ENCODE measurements around the gene ENPP7.

Gene ENPP7

GRCh38 chr17:79702550-79703236, 28.1 kb upstream of the ENPP7 start:
- no peak for DNase-seq (ENCODE audit: low read depth, low spot score)

DNA sequence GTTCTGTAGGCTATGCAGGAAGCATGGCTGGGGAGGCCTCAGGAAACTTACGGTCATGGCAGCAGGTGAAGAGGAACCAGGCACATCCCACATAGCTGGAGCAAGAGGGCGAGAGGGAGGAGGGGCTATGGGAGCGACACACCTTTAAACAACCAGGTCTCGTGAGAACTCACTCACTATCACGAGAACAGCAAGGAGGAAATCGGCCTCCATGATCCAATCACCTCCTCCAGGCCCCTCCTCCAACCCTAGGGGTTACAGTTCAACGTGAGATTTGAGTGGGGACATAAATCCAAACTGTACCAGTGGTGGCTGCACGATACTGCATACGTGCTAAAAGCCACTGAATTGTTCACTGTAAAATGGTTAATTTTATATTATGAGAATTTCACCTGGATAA, 26.1 kb upstream of the ENPP7 start:
- DNase-seq (ENCODE audit: low read depth, low spot score): no peak

GRCh38 chr17:79705674-79706073, 25.1 kb upstream of the ENPP7 start:
- no peak for DNase-seq (ENCODE audit: low read depth, low spot score)

DNA sequence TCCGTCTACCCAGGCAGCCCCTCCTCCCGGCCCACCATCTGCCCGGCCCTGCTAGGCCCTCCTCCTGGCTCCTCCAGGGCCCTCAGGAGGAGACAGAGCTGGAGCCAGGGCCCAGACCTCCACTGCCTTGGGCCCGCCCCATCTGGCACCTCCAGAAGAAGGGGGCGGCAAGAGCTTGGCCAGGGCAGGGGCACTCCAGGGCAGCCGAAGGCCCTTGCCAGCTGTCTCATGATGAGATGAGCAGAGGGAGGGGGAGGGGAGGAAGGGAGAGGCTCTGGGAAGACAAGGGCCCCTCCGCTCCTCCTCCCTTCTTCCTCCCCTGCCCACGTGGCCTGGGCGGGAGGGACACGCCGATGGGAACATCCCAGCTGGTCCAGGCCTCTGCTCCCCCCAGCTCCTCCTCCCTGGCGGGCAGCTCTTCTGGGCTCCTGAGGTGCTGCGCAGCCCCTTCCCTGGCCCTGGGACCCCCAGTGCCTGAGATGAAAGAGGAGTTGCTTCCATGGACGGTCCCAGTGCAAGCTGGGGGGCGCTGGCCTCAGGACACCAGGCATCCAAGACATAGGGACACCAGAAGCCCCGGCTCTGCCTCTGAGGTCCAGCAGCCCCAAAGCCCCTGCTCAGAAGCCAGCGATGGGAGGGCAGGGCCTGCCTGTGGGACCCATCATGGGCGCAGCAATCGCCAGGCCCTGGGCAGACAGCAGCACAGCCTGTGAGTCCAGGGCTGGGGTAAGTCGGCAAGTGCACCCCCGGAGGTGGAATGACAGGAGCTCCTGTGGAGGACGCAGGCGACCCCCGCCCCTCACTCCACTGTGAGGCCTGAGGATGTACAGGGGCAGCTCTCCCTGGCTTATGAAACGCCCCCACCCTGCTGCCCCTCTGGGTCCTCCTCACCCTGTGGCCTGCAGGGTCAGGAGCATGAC, 23.6 kb upstream of the ENPP7 start:
- DNase-seq (ENCODE audit: low read depth, low spot score): no peak

GRCh38 chr17:79707931-79708891, 22.5 kb upstream of the ENPP7 start:
- DNase-seq (ENCODE audit: low read depth, low spot score): peak; percentile 64

DNA sequence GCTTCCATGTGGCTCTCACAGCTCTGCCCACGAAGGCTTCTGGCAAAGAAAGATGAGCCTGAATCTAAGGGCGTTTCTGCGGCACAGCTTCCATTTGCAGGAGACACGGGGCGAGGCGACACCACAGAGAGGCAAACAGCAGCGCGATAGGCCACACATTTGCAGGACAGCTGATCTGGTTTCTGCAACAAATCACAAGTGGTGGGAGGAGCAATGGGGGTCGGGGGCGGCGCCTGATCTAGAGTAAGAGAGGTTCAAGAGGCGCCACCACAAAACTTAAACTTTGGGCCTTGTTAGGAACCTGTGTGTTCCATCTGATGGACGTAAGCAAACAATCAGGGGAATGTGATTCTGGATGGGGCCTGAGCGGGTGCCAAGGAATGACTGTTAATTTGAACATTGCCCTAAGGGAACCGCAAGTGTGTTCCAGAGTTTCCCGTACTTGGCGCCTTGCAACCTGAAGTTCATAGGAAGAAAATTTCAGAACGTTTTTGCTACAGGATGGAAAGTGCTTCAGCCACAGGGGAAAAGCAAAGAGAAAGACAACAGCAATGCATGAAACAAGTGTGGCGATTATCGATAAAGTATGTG, 18.9 kb upstream of the ENPP7 start:
- no peak for DNase-seq (ENCODE audit: low read depth, low spot score)

DNA sequence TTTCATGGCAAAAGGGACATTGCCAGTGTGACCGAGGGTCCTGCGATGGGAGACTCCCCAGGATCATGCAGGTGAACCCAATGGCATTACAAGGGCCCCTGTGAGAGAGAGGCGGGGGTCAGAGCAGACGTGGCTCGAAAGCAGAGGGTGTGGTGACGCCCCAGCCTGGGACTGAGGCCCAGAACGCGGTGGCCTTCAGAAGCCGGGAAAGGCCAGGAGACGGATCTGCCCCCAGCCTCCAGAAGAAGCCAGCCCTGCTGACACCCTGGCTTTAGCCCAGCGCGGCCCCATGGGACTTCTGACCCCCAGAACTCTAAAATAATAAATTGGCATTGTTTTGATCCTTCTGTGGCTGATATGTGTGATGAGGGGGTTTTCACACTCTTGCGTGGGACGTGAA, 17.4 kb upstream of the ENPP7 start:
- DNase-seq (ENCODE audit: low read depth, low spot score): no peak

GRCh38 chr17:79714176-79715097, 16.3 kb upstream of the ENPP7 start:
- DNase-seq (ENCODE audit: low read depth, low spot score): no peak

DNA sequence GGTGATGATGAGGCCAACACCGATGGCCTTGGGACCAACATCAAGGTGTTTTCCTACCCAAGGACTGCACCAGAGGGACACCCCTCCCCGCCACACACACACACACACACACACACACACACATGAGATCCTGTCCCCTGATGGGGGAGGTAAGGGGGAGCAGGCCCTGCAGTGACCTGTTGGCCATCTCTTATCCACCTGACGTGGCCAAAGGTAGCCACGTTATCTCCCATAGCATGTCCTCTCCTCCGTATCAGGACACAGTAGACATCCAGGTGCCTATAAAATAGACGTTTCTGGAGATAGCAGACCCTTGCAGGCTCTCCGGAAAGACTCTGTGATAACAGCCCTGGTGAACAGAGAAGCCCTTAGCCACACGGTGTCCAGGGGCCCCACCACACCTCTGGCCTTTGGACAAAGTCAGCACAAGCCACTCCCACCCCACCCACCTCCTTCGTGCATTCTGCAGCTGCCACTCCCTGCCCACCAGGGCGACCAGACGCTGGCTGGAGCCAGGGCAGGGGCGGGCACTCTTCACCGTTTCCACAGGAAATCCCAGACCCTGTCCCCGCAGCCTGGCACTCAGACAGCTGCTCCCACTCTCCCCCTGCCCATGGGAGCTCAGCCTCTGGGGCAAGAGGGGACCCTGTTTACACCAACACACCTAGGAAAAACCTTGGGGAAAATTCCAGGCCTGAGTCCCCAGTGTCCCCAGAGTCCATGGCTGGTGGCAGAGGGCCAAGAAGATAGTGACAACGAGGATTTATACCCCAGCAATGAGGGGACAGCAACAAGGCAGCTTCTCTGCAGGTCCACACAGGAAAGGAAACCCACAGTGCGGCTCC, 15.4 kb upstream of the ENPP7 start:
- no peak for DNase-seq (ENCODE audit: low read depth, low spot score)

DNA sequence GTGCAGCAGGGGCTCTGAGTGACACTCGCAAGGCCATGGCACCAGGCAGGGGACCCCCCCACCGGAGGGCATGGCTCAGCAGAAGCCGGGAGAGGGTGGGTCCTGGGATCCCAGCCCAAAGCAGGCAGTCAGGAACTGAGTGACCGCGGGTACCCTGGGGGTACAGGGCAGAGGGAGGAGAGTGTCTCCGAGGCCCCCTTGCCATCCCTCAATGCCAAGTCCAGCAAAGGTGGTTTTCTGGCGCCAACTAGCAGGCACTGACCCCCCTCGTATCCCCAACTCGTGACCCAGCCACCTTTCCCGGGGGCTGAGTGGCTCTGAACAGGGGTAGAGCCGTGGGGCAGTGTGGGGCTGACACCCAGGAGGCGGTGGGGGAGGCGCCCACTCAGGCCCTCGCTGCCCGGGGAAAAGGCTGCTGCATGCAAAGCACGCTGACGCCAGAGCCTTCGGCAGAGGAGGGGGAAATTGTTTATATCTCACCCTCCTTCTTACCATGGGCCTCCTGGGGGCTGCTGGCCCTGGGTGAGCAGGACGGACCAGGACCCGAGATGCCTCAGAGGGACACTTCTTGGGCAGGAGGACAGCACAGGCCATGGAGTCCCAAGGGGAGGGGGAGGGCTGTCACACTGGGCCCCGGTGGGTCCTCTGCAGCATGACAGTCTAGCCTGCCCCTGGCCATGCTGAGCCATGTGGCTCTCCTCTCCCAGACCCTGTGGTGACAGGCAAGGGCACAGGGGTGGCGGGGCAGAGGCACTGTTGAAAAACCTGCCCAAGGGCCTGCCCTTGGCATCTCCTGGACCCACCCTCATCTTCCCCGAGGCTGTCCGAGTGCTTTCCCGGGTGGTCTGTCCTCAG, 14.6 kb upstream of the ENPP7 start:
- no peak for DNase-seq (ENCODE audit: low read depth, low spot score)

DNA sequence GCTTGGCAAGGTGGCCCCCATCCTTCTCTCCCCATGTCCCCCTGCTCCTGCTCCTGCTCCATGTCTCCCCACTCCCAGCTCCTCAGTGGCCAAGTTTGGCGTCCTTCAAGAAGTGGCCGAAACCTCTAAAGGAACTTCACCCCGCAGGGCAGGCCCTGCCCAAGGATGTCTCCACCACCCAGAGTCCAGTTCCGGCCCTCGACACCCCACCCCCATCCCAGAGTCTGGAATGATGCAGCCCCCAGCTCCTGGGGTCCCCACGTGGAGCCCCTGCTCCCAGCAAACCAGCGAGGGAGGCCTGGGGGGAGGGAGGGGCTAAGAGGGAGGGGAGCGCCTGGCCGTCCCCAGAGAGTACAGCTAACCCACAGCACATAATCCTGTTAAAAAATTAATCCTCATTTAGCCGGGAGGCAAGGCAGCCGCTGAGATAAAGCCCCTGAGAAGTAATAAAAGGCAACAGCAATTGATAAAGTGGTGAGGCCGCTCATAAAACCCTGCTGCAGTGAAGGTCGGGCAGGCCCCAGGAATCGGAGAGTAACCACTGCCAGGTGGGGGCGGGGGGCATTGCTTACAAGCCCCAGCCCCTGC, 9.9 kb upstream of the ENPP7 start:
- no peak for DNase-seq (ENCODE audit: low read depth, low spot score)

DNA sequence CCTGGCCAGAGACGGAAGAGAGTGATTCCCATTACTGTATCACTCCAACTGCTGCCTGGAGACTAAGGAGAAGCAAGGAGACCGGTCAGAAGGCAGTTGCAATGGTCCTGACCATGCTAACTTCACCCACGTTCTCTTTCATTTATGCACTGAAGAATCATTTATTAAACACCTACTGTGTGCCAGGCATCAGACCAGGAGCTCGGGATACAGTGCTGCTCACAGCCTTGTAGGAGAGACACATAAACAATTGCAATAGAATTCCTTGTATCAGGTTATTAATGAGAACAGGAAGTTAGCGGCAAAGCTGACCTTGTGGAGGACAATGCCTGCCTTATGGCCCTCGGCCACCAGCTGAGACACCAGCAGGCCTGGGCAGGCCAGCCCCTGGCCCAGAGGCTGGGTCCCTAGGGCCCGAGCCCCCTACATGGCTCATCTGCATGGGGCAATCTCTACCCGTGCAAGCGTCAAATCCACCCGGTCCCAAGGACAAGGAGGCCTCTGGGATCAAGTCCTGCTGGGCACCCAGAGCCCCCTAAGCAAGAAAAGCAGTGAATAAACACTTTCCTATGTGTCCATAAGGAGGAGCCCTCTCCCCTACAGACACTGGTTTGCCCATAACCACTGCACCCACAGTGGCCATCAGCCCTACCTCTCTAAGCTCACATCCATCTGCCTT, 8.6 kb upstream of the ENPP7 start:
- DNase-seq (ENCODE audit: low read depth, low spot score): peak; percentile 18

- DNase-seq (ENCODE audit: low read depth, low spot score): no peak
Observed at GRCh38 chr17:79722787-79723186, 8.0 kb upstream of the ENPP7 start.

DNA sequence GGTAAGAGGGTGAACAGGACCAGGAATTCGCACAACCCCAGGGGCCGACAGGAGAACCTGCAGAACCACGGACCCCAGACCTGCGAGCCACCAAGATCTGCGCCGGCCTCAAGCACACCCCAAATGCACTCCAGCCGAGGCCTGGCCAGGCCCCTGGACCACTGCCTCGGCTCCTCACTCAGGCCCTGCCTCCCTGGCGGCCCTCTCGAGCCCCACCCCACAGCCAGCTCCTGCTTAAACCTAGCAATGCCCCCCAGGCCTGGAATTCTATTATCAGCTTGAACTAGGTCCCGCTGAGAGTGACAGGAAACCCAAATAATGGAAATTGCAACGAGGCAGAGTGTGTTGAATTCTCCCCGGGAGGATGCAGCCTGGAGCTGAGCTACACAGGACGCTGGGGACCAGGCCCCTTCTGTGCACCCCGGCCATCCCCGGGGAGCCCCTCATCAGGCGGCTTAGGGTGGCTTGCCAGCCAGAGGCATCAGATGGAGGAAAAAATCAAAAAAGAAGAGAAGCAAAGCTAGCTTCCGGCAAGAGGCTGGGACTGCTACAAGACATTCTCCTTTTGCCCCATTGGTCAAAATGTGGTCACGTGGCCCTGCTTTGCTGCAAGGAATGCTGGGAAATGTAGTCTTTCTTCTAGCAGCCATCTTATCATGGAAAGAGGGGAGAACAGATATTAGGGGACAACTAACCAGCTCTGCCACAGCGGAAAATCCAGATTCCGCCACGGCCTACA, 2.4 kb upstream of the ENPP7 start:
- DNase-seq (ENCODE audit: low read depth, low spot score): peak; percentile 93

DNA sequence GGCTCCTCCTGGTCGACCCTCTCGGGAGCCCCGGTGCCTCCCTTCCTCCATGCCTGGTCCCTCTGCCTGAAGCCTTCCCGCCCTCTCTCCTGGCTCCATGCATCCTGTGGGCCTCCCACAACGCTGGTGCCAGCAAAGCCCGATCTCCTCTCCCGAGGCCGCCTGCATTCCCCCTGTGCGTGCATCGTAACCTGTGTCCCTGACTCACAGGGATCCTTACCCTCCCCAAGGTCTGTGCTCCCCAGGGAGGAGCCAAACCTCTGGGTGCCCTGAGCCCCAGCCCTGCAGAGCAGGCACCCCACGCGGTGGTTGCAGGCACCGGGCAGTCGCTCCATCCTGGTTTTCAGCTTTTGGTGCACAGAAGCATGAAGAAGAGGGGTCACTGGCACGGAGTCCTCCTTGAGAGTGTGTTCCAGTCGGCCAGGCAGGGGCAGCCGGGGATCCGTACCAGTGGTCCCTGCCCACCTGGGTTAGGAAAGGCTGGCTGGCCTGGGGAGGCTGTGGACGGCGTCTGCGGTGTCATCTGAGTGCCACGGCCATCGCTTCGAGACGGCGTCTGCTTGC, 1.8 kb upstream of the ENPP7 start:
- DNase-seq (ENCODE audit: low read depth, low spot score): no peak

- no peak for DNase-seq (ENCODE audit: low read depth, low spot score)
Observed at GRCh38 chr17:79729761-79730160, 982 bp upstream of the ENPP7 start.

- DNase-seq (ENCODE audit: low read depth, low spot score): no peak
Observed at GRCh38 chr17:79730437-79730768, 340 bp upstream of the ENPP7 start.

All from astrocyte of the hippocampus (primary cell).